C1 segment of cervical spinal cord (tissue), 14 donors: ENCODE results near the gene GNA12.
A peak's percentile ranks its signal among the peaks of the same experiment; 100 is the strongest.
"Not testable (repeated sequence)": the region's sequence is repeated elsewhere in the genome, so short reads cannot be mapped to it uniquely, and the experiment has no call there.

Source experiments
- DNase-seq, 14 donors: peaks; one replicate each; lab custom pipeline; 2025; lab: John Stamatoyannopoulos, UW

Gene GNA12

GRCh38 chr7:2693420-2694121 is 150.5 kb downstream of the GNA12 start:
- not testable (repeated sequence) for DNase-seq

GRCh38 chr7:2692543-2692942 is 151.6 kb downstream of the GNA12 start:
- no peak for DNase-seq

- not testable (repeated sequence) for DNase-seq
These were observed 152.1 kb downstream of the GNA12 start for GRCh38 chr7:2691932-2692439.

GRCh38 chr7:2691011-2691707 is 152.9 kb downstream of the GNA12 start:
- DNase-seq = no peak

GRCh38 chr7:2689951-2690705 is 154.0 kb downstream of the GNA12 start:
- no peak for DNase-seq

- DNase-seq = no peak
These were observed 154.7 kb downstream of the GNA12 start for GRCh38 chr7:2689343-2689847.

- peak in 4 of 14 donors; percentile 10 to 32 (median 17) for DNase-seq
These were observed 155.4 kb downstream of the GNA12 start for GRCh38 chr7:2688409-2689342.

- no peak for DNase-seq
These were observed 156.2 kb downstream of the GNA12 start, which contains the start of gene AMZ1 for GRCh38 chr7:2687881-2688318. Gene AMZ1, plus strand, starts transcription at chr7:2688202. Its CDS starts 12,250 bp downstream, at chr7:2700452.

GRCh38 chr7:2687338-2687869 is 156.7 kb downstream of the GNA12 start:
- no peak for DNase-seq

GRCh38 chr7:2686101-2686500 is 158.0 kb downstream of the GNA12 start:
- no peak for DNase-seq

GRCh38 chr7:2684501-2684900 is 159.6 kb downstream of the GNA12 start:
- no peak for DNase-seq

GRCh38 chr7:2681929-2682799 is 161.9 kb downstream of the GNA12 start:
- DNase-seq = peak in 13 of 14 donors; percentile 25 to 91 (median 79)

- DNase-seq = peak in 12 of 14 donors; percentile 31 to 78 (median 67)
These were observed 163.2 kb downstream of the GNA12 start for GRCh38 chr7:2680792-2681490.

- DNase-seq = no peak
These were observed 163.9 kb downstream of the GNA12 start for GRCh38 chr7:2680256-2680655.

- not testable (repeated sequence) for DNase-seq
These were observed 164.7 kb downstream of the GNA12 start for GRCh38 chr7:2679135-2680127.

- DNase-seq = not testable (repeated sequence)
These were observed 165.7 kb downstream of the GNA12 start for GRCh38 chr7:2678454-2678853.
